Astrocyte (in vitro differentiated cells and primary cell): ENCODE results near the gene MVP.

Experiments
- EZH2 ChIP-seq: IDR thresholded peaks from 2 replicates; pipeline ENCODE4 v1.6.1; 2012; ENCODE audit warnings: mild to moderate bottlenecking, low read length, inconsistent platforms; ENCODE audit not compliant: insufficient read depth
- TF ChIP-seq, protein P1 (sequence below): IDR thresholded peaks from 2 replicates; pipeline ENCODE4 v1.5.1; 2011; ENCODE audit warnings: low read depth, mild to moderate bottlenecking, inconsistent platforms, low read length, moderate library complexity; ENCODE audit not compliant: insufficient read depth

DNA sequence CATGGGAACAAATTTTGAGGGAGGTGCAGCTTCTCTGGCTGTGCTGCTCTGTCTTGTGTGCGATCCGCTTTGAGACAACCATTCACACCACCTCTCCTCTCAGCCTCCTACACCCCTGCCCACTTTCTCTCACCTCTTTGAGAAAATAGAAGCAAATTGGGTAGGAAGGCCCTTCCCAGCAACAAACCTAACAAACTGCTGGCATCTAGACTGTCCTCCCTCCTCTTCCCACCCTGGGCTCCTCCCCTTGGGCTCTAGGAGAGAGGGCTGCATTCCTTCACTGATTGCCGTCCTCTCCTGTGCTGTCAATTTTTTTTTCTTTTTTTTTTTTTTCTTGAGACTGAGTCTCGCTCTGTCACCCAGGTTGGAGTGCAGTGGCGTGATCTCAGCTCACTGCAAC is 29.2 kb downstream of the MVP start:
- TF ChIP-seq, protein P1, sequence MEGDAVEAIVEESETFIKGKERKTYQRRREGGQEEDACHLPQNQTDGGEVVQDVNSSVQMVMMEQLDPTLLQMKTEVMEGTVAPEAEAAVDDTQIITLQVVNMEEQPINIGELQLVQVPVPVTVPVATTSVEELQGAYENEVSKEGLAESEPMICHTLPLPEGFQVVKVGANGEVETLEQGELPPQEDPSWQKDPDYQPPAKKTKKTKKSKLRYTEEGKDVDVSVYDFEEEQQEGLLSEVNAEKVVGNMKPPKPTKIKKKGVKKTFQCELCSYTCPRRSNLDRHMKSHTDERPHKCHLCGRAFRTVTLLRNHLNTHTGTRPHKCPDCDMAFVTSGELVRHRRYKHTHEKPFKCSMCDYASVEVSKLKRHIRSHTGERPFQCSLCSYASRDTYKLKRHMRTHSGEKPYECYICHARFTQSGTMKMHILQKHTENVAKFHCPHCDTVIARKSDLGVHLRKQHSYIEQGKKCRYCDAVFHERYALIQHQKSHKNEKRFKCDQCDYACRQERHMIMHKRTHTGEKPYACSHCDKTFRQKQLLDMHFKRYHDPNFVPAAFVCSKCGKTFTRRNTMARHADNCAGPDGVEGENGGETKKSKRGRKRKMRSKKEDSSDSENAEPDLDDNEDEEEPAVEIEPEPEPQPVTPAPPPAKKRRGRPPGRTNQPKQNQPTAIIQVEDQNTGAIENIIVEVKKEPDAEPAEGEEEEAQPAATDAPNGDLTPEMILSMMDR: no peak
- TF ChIP-seq EZH2: no peak
